Upper lobe of right lung (tissue), 1 donor: ENCODE results near the gene MGP. TPM values are rescaled to one million over a fixed set of nuclear protein-coding genes. Genes with fewer than 3 reads are reported as not detected.

Experiments used
- ATAC-seq: fragments of 200-7000 bp; cut with Tn5 transposase; one replicate; pipeline ENCODE4 v1.9.1; 2020; ENCODE audit warnings: mild to moderate bottlenecking, moderate library complexity
- DNase-seq: peaks from one replicate; pipeline ENCODE4 v3.0.0-alpha.2; 2020
- H3K27ac ChIP-seq: fragments of 200-600 bp; one replicate; pipeline ENCODE4 v1.8.0; 2022
- H3K27me3 ChIP-seq: fragments of 200-600 bp; one replicate; pipeline ENCODE4 v1.8.0; 2022; ENCODE audit warnings: mild to moderate bottlenecking
- H3K36me3 ChIP-seq: fragments of 200-600 bp; one replicate; pipeline ENCODE4 v1.8.0; 2022
- H3K4me1 ChIP-seq: fragments of 200-600 bp; one replicate; pipeline ENCODE4 v1.8.0; 2022
- H3K4me3 ChIP-seq: fragments of 200-600 bp; one replicate; pipeline ENCODE4 v1.8.0; 2022; ENCODE audit warnings: mild to moderate bottlenecking
- H3K9me3 ChIP-seq: fragments of 200-600 bp; one replicate; pipeline ENCODE4 v1.8.0; 2022
- CTCF ChIP-seq: fragments of 200-600 bp; IDR thresholded peaks from one replicate; pipeline ENCODE4 v1.8.0; 2022; ENCODE audit warnings: antibody characterized with exemption
- intact Hi-C: fragments of 100-400 bp; cut with DNase I; formaldehyde crosslinking; loops from one replicate; pipeline ENCODE4 v1.11.0; 2022
- total RNA-seq: library from RNA; stranded (reverse); fragmentation: NEBNext Ultra II Directional; extraction: Animal tissue kit (Norgen Biotek cat#: 25700); gene quantifications from one replicate; pipeline ENCODE4 v1.2.1, GENCODE V29; 2021
- donor health status: DM: no; HTN: yes; CAD: no; lungs with severe emphysema.

The MGP gene
- total RNA-seq, 1 donor from 2014 or later: 472 TPM

GRCh38 chr12:14836336-14837210, 49.1 kb downstream of the MGP start:
- TF ChIP-seq CTCF: no peak

GRCh38 chr12:14834509-14834908, 51.1 kb downstream of the MGP start:
- Histone ChIP-seq H3K4me3 (no peak overlapping the region), H3K9me3 (no peaks in the 10 kb centered on the region), H3K27me3 (no peaks in the 10 kb centered on the region), H3K4me1 (peaks cover 6% of the 10 kb centered on the region), H3K36me3 (no peaks in the 10 kb centered on the region), H3K27ac (no peak overlapping the region)
- intact Hi-C loops: no loop called here
- DNase-seq (no peak), ATAC-seq (no peak)
- TF ChIP-seq CTCF: no peak

More at GRCh38 chr12:14836336-14837210, 49.1 kb downstream of the MGP start:
- Histone ChIP-seq H3K27me3 (no peaks in the 10 kb centered on the region), H3K36me3 (no peaks in the 10 kb centered on the region), H3K27ac (no peak overlapping the region), H3K9me3 (no peaks in the 10 kb centered on the region), H3K4me1 (peaks cover 13% of the 10 kb centered on the region), H3K4me3 (no peak overlapping the region)
- ATAC-seq: peak; percentile 43
- intact Hi-C loops: no loop called here
- DNase-seq: no peak

GRCh38 chr12:14833952-14834351, 51.7 kb downstream of the MGP start:
- intact Hi-C loops: no loop called here
- Histone ChIP-seq H3K9me3 (no peaks in the 10 kb centered on the region), H3K36me3 (no peaks in the 10 kb centered on the region), H3K27ac (no peak overlapping the region), H3K27me3 (no peaks in the 10 kb centered on the region), H3K4me1 (peaks cover 6% of the 10 kb centered on the region), H3K4me3 (no peak overlapping the region)
- no peak for TF ChIP-seq CTCF
- no peak for DNase-seq
- no peak for ATAC-seq

GRCh38 chr12:14833336-14833735, 52.3 kb downstream of the MGP start:
- ATAC-seq (no peak), DNase-seq (no peak)
- H3K4me1 ChIP-seq: peaks cover 6% of the 10 kb centered on the region
- intact Hi-C loops: no loop called here
- H3K27ac ChIP-seq: no peak overlapping the region
- H3K4me3 ChIP-seq: no peak overlapping the region
- no peaks in the 10 kb centered on the region for H3K9me3 ChIP-seq
- no peak for TF ChIP-seq CTCF
- no peaks in the 10 kb centered on the region for H3K27me3 ChIP-seq
- no peaks in the 10 kb centered on the region for H3K36me3 ChIP-seq

Other genes with a start within 250 kb of the MGP start
- not detected for gene GUCY2C, start 189.3 kb downstream of the MGP start, total RNA-seq
- gene WBP11, start 82.4 kb downstream of the MGP start, total RNA-seq: 49.3 TPM
- 0.17 TPM for gene C12orf60, start 82.2 kb downstream of the MGP start, total RNA-seq
- gene SMCO3, start 71.7 kb downstream of the MGP start, total RNA-seq: 1.9 TPM
- gene ART4, start 42.3 kb downstream of the MGP start, total RNA-seq: 5.7 TPM
- gene ERP27, start 52.7 kb upstream of the MGP start, total RNA-seq: 9.7 TPM
- 228 TPM for gene ARHGDIB, start 75.7 kb upstream of the MGP start, total RNA-seq
- not detected for gene PDE6H, start 87.2 kb upstream of the MGP start, total RNA-seq